Fibroblast of pulmonary artery (primary cell): Measurements from ENCODE around the gene MAPK8IP3.

Source experiments
- DNase-seq: peaks from one replicate; pipeline ENCODE4 v3.0.0-alpha.2; 2010; ENCODE audit warnings: low read depth
- H3K4me3 ChIP-seq: replicated peaks from 2 replicates; pipeline ENCODE4 v1.5.1; 2011; ENCODE audit warnings: low read depth, mild to moderate bottlenecking, control low read depth, low read length, moderate library complexity
- CTCF ChIP-seq: IDR thresholded peaks from 2 replicates; pipeline ENCODE4 v1.5.1; 2011; ENCODE audit warnings: mild to moderate bottlenecking, control low read depth, low read length, inconsistent platforms; ENCODE audit errors: missing control alignments

Gene MAPK8IP3

DNA sequence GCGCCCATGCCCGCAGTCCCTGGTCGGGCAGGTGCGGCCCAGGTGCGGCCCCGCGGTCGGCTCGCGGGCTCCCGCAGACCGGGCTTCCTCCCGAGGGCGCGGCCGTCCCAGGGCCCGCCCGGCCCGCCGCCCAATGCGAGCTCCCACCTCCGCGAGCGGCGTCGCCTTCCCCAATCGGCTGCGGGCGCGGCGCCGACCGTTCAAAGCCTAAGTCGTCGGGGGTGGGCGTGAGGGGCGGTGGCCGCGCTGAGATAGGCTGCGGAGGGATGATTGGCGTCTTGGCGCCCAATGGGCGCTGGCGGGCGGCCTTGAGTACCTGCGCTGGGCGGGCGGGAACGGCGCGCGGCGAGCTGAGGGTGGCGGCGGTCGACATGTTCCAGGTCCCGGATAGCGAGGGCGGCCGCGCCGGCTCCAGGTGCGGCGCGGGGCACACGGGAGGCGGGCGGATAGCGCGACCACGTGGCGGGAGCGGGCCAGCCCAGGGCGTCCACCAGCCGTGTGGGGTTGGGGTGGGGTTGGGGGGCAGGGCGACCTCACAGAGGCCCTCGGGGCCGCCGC lies 28.0 kb upstream of the MAPK8IP3 start, which contains the start of gene JPT2:
Gene JPT2 (plus strand): TSS at position 338 of the 558 bp plus-strand sequence. CDS start 34 bp downstream, at position 372.
- no peak for TF ChIP-seq CTCF
- peak; percentile 97 for DNase-seq
- H3K4me3 ChIP-seq: peak within 1 kb of the TSS; percentile 73

DNA sequence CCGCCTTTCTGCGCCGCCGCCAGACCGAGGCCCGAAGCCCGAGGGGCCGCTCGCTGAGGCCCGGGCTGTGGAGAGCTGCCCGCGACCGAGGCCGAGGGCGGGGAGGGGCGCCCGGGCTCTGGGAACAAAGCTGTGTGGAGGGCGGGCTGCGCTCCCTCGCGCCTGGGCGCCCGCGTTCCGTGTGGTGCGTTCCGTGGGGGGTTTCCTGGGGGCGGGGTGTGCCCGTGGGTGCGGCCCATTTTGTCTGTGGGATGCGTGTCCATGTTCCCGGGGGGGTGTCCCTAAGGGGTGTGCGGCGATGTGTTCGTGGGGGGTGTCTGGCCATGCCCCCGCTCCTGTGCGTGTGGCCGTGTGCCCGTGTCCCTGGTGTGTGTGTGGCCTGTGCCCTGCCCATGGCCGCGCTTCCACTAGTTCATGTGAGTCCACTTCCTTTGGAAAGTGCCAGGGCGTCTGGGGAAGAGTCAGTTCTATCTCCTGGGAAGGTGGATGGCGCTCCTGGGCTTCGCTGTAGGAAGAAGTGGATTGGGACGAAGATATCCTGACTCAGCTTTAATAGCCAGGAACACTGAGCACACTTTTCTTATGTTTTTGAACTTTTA lies 27.4 kb upstream of the MAPK8IP3 start:
- H3K4me3 ChIP-seq: peak overlapping the region; percentile 73
- DNase-seq: peak; percentile 23
- no peak for TF ChIP-seq CTCF

DNA sequence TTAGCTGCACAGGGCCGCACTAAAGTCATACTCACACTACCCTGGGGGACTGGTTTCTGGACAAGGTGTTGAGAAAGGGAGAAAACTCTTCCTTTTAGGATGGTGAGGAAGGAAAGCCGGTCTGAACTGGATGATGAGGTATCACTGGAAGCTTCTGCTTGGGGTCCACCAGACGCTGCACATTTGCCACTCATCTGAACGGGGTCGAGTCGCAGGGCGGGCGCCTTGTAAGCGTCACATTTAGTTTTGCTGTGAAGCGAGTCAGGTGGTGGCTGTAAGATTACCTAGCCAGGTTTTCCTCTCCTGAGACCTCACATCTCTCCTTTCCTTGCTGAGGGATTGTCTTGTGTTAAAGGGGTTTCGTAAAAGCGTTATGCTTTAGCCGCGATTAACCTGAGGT lies 25.6 kb upstream of the MAPK8IP3 start:
- DNase-seq: no peak
- no peak overlapping the region for H3K4me3 ChIP-seq
- no peak for TF ChIP-seq CTCF

DNA sequence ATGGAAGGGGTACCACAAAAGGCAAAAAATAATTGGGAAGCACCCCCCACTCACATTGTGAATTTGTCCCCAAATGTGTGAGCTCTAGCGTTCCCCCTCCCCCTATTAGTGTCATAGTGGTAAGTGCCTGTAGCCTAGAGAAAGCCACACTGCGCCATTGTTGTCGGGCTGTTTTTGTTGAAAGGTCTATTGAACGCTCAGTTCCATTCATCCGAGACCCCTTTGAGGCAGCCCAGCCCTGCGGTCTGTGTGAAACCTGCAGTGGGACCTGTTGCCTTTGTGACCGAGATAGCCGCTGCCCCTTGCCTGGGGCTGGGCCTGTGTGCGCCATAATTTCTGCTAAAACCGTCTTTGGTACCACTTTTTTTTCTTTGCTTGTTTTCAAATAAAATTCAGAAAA lies 25.0 kb upstream of the MAPK8IP3 start:
- no peak for DNase-seq
- TF ChIP-seq CTCF: no peak
- H3K4me3 ChIP-seq: no peak overlapping the region

DNA sequence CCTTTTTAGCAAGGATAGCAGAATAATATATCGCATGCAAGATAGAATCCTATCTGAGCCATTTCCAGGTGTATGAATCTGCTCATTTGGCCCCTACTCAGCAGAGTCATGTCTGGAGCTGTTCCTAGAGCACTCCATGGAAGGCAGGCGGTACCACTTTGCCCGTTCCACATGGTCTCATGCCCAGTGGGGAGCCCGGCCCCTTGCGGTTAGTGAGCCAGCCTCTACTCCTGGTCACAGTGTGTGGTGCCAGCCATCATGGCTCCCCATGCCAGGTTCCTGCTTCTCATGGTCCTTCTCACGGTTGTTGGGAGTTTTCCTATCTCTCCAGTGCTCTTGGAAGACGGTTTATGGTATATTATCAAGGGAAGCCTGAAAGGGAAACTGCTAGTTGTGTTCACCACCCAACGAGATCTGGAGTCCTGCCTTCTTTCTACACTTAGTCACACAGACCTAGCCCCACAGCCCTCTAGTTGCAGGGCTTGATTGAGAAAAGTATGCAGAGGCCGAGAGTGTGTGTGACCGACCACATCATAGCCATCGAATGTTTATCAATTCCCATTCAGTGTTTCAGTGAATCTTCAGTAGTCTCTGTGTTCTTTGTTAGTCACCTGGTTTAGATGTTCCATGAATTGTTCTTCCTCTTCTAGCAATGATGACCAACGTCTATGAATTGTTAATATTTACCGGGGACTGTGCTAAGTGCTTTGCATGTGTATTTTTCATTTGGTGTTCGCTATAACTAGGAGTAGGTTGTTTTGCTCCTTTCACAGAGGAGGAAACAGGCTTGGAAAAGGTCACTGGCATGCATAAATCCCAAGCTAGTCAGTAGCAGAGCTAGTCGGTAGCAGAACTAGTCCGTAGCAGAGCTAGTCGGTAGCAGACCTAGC lies 18.3 kb upstream of the MAPK8IP3 start:
- no peak overlapping the region for H3K4me3 ChIP-seq
- TF ChIP-seq CTCF: no peak
- DNase-seq: no peak

GRCh38 chr16:1688807-1689560 lies 17.0 kb upstream of the MAPK8IP3 start:
- no peak overlapping the region for H3K4me3 ChIP-seq
- DNase-seq: peak; percentile 61
- TF ChIP-seq CTCF: no peak
